ENCODE measurements around the gene SLC22A8. TPM values are rescaled to one million over a fixed set of nuclear protein-coding genes. Genes with fewer than 3 reads are reported as not detected.
"Not testable (repeated sequence)": the region's sequence is repeated elsewhere in the genome, so short reads cannot be mapped to it uniquely, and the experiment has no call there.

The SLC22A8 gene
- not detected in 3 replicates for total RNA-seq
- long read RNA-seq, result 0 reads

DNA sequence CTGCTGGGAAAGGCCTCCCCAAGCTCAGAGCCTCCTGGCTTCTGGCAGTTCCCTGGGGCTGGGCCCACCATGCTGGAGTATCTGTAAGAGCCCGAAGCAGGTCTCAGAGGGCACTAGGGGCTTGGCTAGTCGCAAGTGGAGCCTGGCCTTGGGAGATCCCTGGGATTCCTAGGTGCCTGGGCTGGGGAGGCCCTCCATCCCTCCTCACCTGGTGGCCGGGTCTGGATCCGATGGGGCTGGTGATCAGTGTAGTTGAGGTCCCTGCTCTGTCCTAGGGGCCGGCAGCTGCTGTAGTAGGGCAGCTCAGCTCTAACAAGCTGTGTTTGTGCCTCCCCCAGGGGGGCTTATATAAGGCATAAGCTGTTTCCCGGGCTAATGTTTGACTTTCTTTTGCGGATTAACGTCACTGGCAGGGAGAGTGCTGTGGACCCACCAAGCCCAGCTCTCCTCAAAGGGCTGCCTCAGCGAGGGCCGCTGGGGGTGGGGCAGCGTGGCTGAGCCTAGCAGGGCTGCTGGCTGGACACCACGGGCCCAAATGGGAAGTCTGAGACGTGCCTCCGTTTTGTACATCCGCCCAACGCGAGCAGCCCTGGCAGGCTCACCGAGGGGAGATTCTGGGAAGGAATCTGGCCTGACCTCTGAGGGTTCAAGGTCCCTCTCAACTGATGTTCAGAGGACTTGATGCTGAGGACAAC, at the start of gene SLC22A8:
Gene SLC22A8, minus strand, starts transcription at position 321 of the 695 bp plus-strand sequence. CDS start 883 bp downstream, outside the sequence.
- Mint-ChIP-seq H3K36me3 (ENCODE audit: low read depth) (no peaks in the 10 kb centered on the region), H3K27me3 (ENCODE audit: low read depth) (peaks cover 33% of the 10 kb centered on the region), H3K9me3 (ENCODE audit: low read depth) (no peaks in the 10 kb centered on the region), H3K4me3 (ENCODE audit: unreplicated experiment) (no peak within 1 kb of the TSS), H3K4me1 (ENCODE audit: low read depth) (peaks cover 20% of the 10 kb centered on the region), H3K27ac (ENCODE audit: unreplicated experiment) (no peak within 1 kb of the TSS)
- DNase-seq (ENCODE audit: low spot score), result no peak
- no peak for TF ChIP-seq CTCF (IDR thresholded peaks at IDR 0.05)

DNA sequence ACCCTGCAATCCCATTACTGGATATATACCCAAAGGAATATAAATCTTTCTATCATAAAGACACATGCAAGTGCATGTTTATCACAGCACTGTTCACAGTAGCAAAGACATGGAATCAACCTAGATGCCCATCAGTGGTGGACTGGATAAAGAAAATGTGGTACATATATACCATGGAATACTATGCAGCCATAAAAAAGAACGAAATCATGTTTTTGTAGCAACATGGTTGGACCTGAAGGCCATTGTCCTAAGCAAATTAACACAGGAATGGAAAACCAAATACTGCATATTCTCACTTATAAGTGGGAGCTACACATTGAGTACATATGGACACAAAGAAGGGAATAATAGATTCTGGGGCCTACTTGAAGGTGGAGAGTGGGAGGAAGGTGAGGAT, 30.6 kb upstream of the SLC22A8 start:
- peaks cover 19% of the 10 kb centered on the region for H3K9me3 Mint-ChIP-seq (ENCODE audit: low read depth)
- not testable (repeated sequence) for DNase-seq (ENCODE audit: low spot score); H3K4me1 Mint-ChIP-seq (ENCODE audit: low read depth); H3K36me3 Mint-ChIP-seq (ENCODE audit: low read depth); H3K27ac Mint-ChIP-seq (ENCODE audit: unreplicated experiment); H3K4me3 Mint-ChIP-seq (ENCODE audit: unreplicated experiment)
- peaks cover 15% of the 10 kb centered on the region for H3K27me3 Mint-ChIP-seq (ENCODE audit: low read depth)

GRCh38 chr11:63042596-63042995, 27.0 kb upstream of the SLC22A8 start:
- Mint-ChIP-seq H3K9me3 (ENCODE audit: low read depth) (peaks cover 14% of the 10 kb centered on the region), H3K27me3 (ENCODE audit: low read depth) (peaks cover 23% of the 10 kb centered on the region), H3K27ac (ENCODE audit: unreplicated experiment) (no peak overlapping the region), H3K4me3 (ENCODE audit: unreplicated experiment) (no peak overlapping the region), H3K36me3 (ENCODE audit: low read depth) (peaks cover 2% of the 10 kb centered on the region), H3K4me1 (ENCODE audit: low read depth) (no peaks in the 10 kb centered on the region)
- no peak for DNase-seq (ENCODE audit: low spot score)
- TF ChIP-seq CTCF (IDR thresholded peaks at IDR 0.05), result no peak

GRCh38 chr11:63032457-63032856, 16.8 kb upstream of the SLC22A8 start:
- H3K27me3 Mint-ChIP-seq (ENCODE audit: low read depth), result peaks cover 59% of the 10 kb centered on the region
- H3K36me3 Mint-ChIP-seq (ENCODE audit: low read depth), result peaks cover 2% of the 10 kb centered on the region
- DNase-seq (ENCODE audit: low spot score), result no peak
- no peak for TF ChIP-seq CTCF (IDR thresholded peaks at IDR 0.05)
- H3K4me1 Mint-ChIP-seq (ENCODE audit: low read depth), result no peaks in the 10 kb centered on the region
- peaks cover 9% of the 10 kb centered on the region for H3K9me3 Mint-ChIP-seq (ENCODE audit: low read depth)
- H3K27ac Mint-ChIP-seq (ENCODE audit: unreplicated experiment), result no peak overlapping the region
- H3K4me3 Mint-ChIP-seq (ENCODE audit: unreplicated experiment), result no peak overlapping the region

GRCh38 chr11:63023841-63024648, 8.4 kb upstream of the SLC22A8 start:
- peaks cover 11% of the 10 kb centered on the region for H3K4me1 Mint-ChIP-seq (ENCODE audit: low read depth)
- no peak for DNase-seq (ENCODE audit: low spot score)
- no peak overlapping the region for H3K27ac Mint-ChIP-seq (ENCODE audit: unreplicated experiment)
- TF ChIP-seq CTCF (IDR thresholded peaks at IDR 0.05), result peak; percentile 99
- peaks cover 2% of the 10 kb centered on the region for H3K9me3 Mint-ChIP-seq (ENCODE audit: low read depth)
- peaks cover 19% of the 10 kb centered on the region for H3K27me3 Mint-ChIP-seq (ENCODE audit: low read depth)
- H3K36me3 Mint-ChIP-seq (ENCODE audit: low read depth), result peaks cover 2% of the 10 kb centered on the region
- H3K4me3 Mint-ChIP-seq (ENCODE audit: unreplicated experiment), result no peak overlapping the region

Data from chondrocyte (in vitro differentiated cells).